WTC11 (cell line): ENCODE data around the gene STX5. TPM values are rescaled to one million over a fixed set of nuclear protein-coding genes. Genes with fewer than 3 reads are reported as not detected.

Experiments
- CREB1 ChIP-seq: sonication (generic); formaldehyde crosslinking; IDR thresholded peaks from 2 replicates; pipeline ENCODE4 v1.8.0; 2023; ENCODE audit warnings: mild to moderate bottlenecking, missing genetic modification reagents
- E2F5 ChIP-seq: sonication (generic); formaldehyde crosslinking; IDR thresholded peaks from 2 replicates; pipeline ENCODE4 v1.8.1; 2022; ENCODE audit warnings: mild to moderate bottlenecking, moderate library complexity, missing genetic modification reagents
- ESRRA ChIP-seq: sonication (generic); formaldehyde crosslinking; IDR thresholded peaks from 2 replicates; pipeline ENCODE4 v1.8.1; 2022; ENCODE audit warnings: mild to moderate bottlenecking, missing genetic modification reagents, borderline replicate concordance
- ETV6 ChIP-seq: sonication (generic); formaldehyde crosslinking; IDR thresholded peaks from 2 replicates; pipeline ENCODE4 v1.8.1; 2022; ENCODE audit warnings: mild to moderate bottlenecking, missing genetic modification reagents
- FOXK1 ChIP-seq: sonication (generic); formaldehyde crosslinking; IDR thresholded peaks from 2 replicates; pipeline ENCODE4 v1.8.0; 2022; ENCODE audit warnings: mild to moderate bottlenecking, moderate library complexity, missing genetic modification reagents
- FOXP1 ChIP-seq: sonication (generic); formaldehyde crosslinking; IDR thresholded peaks from 2 replicates; pipeline ENCODE4 v1.8.0; 2022; ENCODE audit warnings: missing genetic modification reagents, mild to moderate bottlenecking, moderate library complexity, borderline replicate concordance
- HMGXB4 ChIP-seq: sonication (generic); formaldehyde crosslinking; IDR thresholded peaks from 2 replicates; pipeline ENCODE4 v1.8.1; 2023; ENCODE audit warnings: mild to moderate bottlenecking, moderate library complexity, missing genetic modification reagents
- IRF1 ChIP-seq: sonication (generic); formaldehyde crosslinking; IDR thresholded peaks from 2 replicates; pipeline ENCODE4 v1.8.0; 2023; ENCODE audit warnings: missing genetic modification reagents
- IRF2 ChIP-seq: sonication (generic); formaldehyde crosslinking; IDR thresholded peaks from 2 replicates; pipeline ENCODE4 v1.8.0; 2022; ENCODE audit warnings: low read depth, missing genetic modification reagents, borderline replicate concordance
- MXD4 ChIP-seq: fragments of 250-450 bp; sonication (Bioruptor Pico); IDR thresholded peaks from 2 replicates; pipeline ENCODE4 v1.8.0; 2021; ENCODE audit warnings: mild to moderate bottlenecking, moderate library complexity, borderline replicate concordance
- MYBL2 ChIP-seq: sonication (generic); formaldehyde crosslinking; IDR thresholded peaks from 2 replicates; pipeline ENCODE4 v1.8.1; 2023; ENCODE audit warnings: mild to moderate bottlenecking, moderate library complexity, missing genetic modification reagents
- NR2C2 ChIP-seq: sonication (generic); formaldehyde crosslinking; IDR thresholded peaks from 2 replicates; pipeline ENCODE4 v1.8.0; 2022; ENCODE audit warnings: mild to moderate bottlenecking, missing genetic modification reagents
- OVOL2 ChIP-seq: fragments of 250-450 bp; sonication (Bioruptor Pico); IDR thresholded peaks from 2 replicates; pipeline ENCODE4 v1.9.0; 2021; ENCODE audit warnings: mild to moderate bottlenecking, borderline replicate concordance
- PREB ChIP-seq: sonication (generic); formaldehyde crosslinking; IDR thresholded peaks from 2 replicates; pipeline ENCODE4 v1.8.1; 2022; ENCODE audit warnings: mild to moderate bottlenecking, missing genetic modification reagents, moderate library complexity, borderline replicate concordance
- PRRX2 ChIP-seq: fragments of 250-450 bp; sonication (Bioruptor Pico); IDR thresholded peaks from 2 replicates; pipeline ENCODE4 v1.8.0; 2021; ENCODE audit warnings: mild to moderate bottlenecking
- SOX15 ChIP-seq: fragments of 250-450 bp; sonication (Bioruptor Pico); IDR thresholded peaks from 2 replicates; pipeline ENCODE4 v1.9.0; 2021; ENCODE audit warnings: mild to moderate bottlenecking
- STAT6 ChIP-seq: sonication (generic); formaldehyde crosslinking; conservative IDR thresholded peaks from 2 replicates; pipeline ENCODE4 v1.8.1; 2023; ENCODE audit warnings: mild to moderate bottlenecking, low read depth, missing genetic modification reagents, moderate library complexity
- TEAD1 ChIP-seq: sonication (generic); formaldehyde crosslinking; IDR thresholded peaks from 2 replicates; pipeline ENCODE4 v1.8.0; 2022; ENCODE audit warnings: mild to moderate bottlenecking, missing genetic modification reagents
- TEAD4 ChIP-seq: sonication (generic); formaldehyde crosslinking; IDR thresholded peaks from 2 replicates; pipeline ENCODE4 v1.8.0; 2022; ENCODE audit warnings: mild to moderate bottlenecking, missing genetic modification reagents
- USF2 ChIP-seq: sonication (generic); formaldehyde crosslinking; IDR thresholded peaks from 2 replicates; pipeline ENCODE4 v1.8.1; 2023; ENCODE audit warnings: mild to moderate bottlenecking, missing genetic modification reagents, moderate library complexity
- ZMAT4 ChIP-seq: fragments of 250-450 bp; sonication (Bioruptor Pico); IDR thresholded peaks from 2 replicates; pipeline ENCODE4 v1.9.0; 2021; ENCODE audit warnings: mild to moderate bottlenecking
- ZNF138 ChIP-seq: sonication (generic); formaldehyde crosslinking; conservative IDR thresholded peaks from 2 replicates; pipeline ENCODE4 v1.8.1; 2022; ENCODE audit warnings: mild to moderate bottlenecking, moderate library complexity, missing genetic modification reagents
- ZNF219 ChIP-seq: sonication (generic); formaldehyde crosslinking; IDR thresholded peaks from 2 replicates; pipeline ENCODE4 v1.8.0; 2023; ENCODE audit warnings: missing genetic modification reagents, mild to moderate bottlenecking, borderline replicate concordance
- ZNF281 ChIP-seq: sonication (generic); formaldehyde crosslinking; IDR thresholded peaks from 2 replicates; pipeline ENCODE4 v1.8.0; 2023; ENCODE audit warnings: mild to moderate bottlenecking, missing genetic modification reagents
- ZNF423 ChIP-seq: fragments of 250-450 bp; sonication (Bioruptor Pico); IDR thresholded peaks from 2 replicates; pipeline ENCODE4 v2.1.2; 2022; ENCODE audit warnings: mild to moderate bottlenecking, moderate library complexity
- ZSCAN18 ChIP-seq: fragments of 250-450 bp; sonication (Bioruptor Pico); IDR thresholded peaks from 2 replicates; pipeline ENCODE4 v2.1.2; 2022; ENCODE audit warnings: mild to moderate bottlenecking, moderate library complexity
- total RNA-seq: library from RNA; stranded (reverse); gene quantifications from 3 replicates; pipeline ENCODE4 v1.2.3, GENCODE V29; 2021

Gene STX5
- total RNA-seq, 1 experiment from 2014 or later: 30.2 TPM

- no peak; the same call in 1 of the 2 replicates for TF ChIP-seq NR2C2 (CRISPR knock-in tag)
- TF ChIP-seq MXD4: no peak
- TF ChIP-seq ZNF219 (CRISPR knock-in tag): no peak
- TF ChIP-seq HMGXB4: peak; percentile 78; the same call in 1 of the 2 replicates
- no peak for TF ChIP-seq OVOL2
- TF ChIP-seq PRRX2 (CRISPR knock-in tag): peak; percentile 62
- TF ChIP-seq TEAD1 (CRISPR knock-in tag): peak; percentile 83
- TF ChIP-seq PREB (CRISPR knock-in tag): 0 out of 2 replicates have a peak, but pooled peaks have one; percentile 57
- peak; percentile 81; the same call in 1 of the 2 replicates for TF ChIP-seq FOXK1 (CRISPR knock-in tag)
- TF ChIP-seq ZSCAN18 (CRISPR knock-in tag): no peak
- peak; percentile 95 for TF ChIP-seq FOXP1
- no peak; the same call in 1 of the 2 replicates for TF ChIP-seq CREB1 (CRISPR knock-in tag)
- TF ChIP-seq MYBL2: no peak; the same call in 1 of the 2 replicates
- no peak for TF ChIP-seq TEAD4 (CRISPR knock-in tag)
- TF ChIP-seq ZNF423 (CRISPR knock-in tag): no peak
- no peak for TF ChIP-seq ZNF138
- TF ChIP-seq ZMAT4 (CRISPR knock-in tag): no peak
- TF ChIP-seq ZNF281 (CRISPR knock-in tag): peak; percentile 63; the same call in 1 of the 2 replicates
- TF ChIP-seq IRF2 (CRISPR knock-in tag): 0 out of 2 replicates have a peak, but pooled peaks have one; percentile 60
- peak; percentile 50; the same call in 1 of the 2 replicates for TF ChIP-seq E2F5 (CRISPR knock-in tag)
- TF ChIP-seq ESRRA (CRISPR knock-in tag): peak; percentile 84
- no peak for TF ChIP-seq STAT6
- peak; percentile 91 for TF ChIP-seq ETV6 (CRISPR knock-in tag)
- TF ChIP-seq USF2: no peak
- peak; percentile 56 for TF ChIP-seq IRF1 (CRISPR knock-in tag)
- no peak for TF ChIP-seq SOX15
Observed at GRCh38 chr11:62791501-62792201, 40.2 kb downstream of the STX5 start, which contains the start of gene TMEM223 (continued).
